HEK293T (cell line): ENCODE measurements around the gene YPEL2.

Experiments
- ARNT ChIP-seq: fragments of 450-650 bp; IDR thresholded peaks from 2 replicates; pipeline ENCODE4 v1.6.1; 2017; ENCODE audit warnings: mild to moderate bottlenecking
- ELF4 ChIP-seq: fragments of 450-650 bp; IDR thresholded peaks from 2 replicates; pipeline ENCODE4 v1.6.1; 2017; ENCODE audit warnings: antibody characterized with exemption
- HDGF ChIP-seq: fragments of 450-650 bp; IDR thresholded peaks from 2 replicates; pipeline ENCODE4 v1.6.1; 2017; ENCODE audit warnings: antibody characterized with exemption, borderline replicate concordance
- PKNOX1 ChIP-seq: fragments of 450-650 bp; IDR thresholded peaks from 2 replicates; pipeline ENCODE4 v1.6.1; 2016
- SP1 ChIP-seq: fragments of 450-650 bp; IDR thresholded peaks from 2 replicates; pipeline ENCODE4 v1.6.1; 2017
- SUZ12 ChIP-seq: fragments of 450-650 bp; IDR thresholded peaks from 2 replicates; pipeline ENCODE4 v1.6.1; 2016; ENCODE audit warnings: mild to moderate bottlenecking
- TARDBP ChIP-seq: fragments of 450-650 bp; IDR thresholded peaks from 2 replicates; pipeline ENCODE4 v1.6.1; 2016
- ZNF384 ChIP-seq: fragments of 450-650 bp; IDR thresholded peaks from 2 replicates; pipeline ENCODE4 v1.6.1; 2016

- TF ChIP-seq ELF4 (no peak), PKNOX1 (no peak), SP1 (no peak), ARNT (no peak), HDGF (no peak), SUZ12 (no peak), TARDBP (no peak), ZNF384 (no peak)
Observed at GRCh38 chr17:59310263-59310920, 21.1 kb upstream of the YPEL2 start.
